GM12874 (cell line): ENCODE results near the gene CRIP1.

Experiments
- TF ChIP-seq, protein P1 (sequence below): IDR thresholded peaks from 2 replicates; pipeline ENCODE4 v1.5.1; 2011; ENCODE audit warnings: low read depth, mild to moderate bottlenecking, control low read depth, low read length, moderate library complexity; ENCODE audit not compliant: insufficient read depth

CRIP1 gene

DNA sequence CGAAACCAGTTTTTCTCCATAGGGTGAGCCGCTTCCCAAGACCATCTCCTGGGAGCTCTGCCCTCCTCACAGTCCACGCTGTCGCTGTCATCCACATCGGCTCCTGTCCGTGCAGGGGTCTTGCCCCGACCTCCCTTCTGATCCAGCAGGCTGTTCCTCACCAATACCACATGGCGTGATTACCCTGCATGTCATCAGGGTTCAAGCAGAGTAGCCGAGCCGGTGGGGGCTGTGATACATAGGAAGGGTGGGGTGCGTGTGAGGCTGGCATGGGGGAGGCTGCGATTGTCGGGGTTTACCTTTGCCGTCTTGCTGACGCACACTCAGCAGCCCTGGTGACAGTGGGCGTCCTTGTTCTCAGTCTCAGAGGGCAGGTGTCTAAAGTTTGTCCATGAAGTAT is 21.4 kb downstream of the CRIP1 start:
- TF ChIP-seq, protein P1, sequence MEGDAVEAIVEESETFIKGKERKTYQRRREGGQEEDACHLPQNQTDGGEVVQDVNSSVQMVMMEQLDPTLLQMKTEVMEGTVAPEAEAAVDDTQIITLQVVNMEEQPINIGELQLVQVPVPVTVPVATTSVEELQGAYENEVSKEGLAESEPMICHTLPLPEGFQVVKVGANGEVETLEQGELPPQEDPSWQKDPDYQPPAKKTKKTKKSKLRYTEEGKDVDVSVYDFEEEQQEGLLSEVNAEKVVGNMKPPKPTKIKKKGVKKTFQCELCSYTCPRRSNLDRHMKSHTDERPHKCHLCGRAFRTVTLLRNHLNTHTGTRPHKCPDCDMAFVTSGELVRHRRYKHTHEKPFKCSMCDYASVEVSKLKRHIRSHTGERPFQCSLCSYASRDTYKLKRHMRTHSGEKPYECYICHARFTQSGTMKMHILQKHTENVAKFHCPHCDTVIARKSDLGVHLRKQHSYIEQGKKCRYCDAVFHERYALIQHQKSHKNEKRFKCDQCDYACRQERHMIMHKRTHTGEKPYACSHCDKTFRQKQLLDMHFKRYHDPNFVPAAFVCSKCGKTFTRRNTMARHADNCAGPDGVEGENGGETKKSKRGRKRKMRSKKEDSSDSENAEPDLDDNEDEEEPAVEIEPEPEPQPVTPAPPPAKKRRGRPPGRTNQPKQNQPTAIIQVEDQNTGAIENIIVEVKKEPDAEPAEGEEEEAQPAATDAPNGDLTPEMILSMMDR = no peak

GRCh38 chr14:105508601-105509000 is 21.9 kb downstream of the CRIP1 start:
- TF ChIP-seq, protein P1 = no peak

DNA sequence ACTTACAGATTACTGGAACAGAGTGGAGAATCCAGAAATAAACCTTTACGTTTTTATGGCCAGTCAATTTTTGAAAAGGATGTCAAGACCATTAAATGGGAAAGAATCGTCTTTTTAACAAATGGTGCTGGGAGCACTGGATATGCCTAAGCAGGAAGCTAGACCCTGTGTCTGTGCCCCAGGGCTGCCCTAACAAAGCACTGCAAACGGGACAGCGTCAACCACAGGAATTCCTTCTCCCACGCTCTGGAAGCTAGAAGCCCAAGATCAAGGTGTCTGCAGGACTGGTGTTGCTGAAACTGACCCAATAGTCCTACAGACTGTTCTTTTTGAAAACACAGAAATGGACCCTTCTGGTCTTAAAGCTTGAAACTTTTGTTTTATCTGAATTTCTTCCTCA is 30.4 kb downstream of the CRIP1 start:
- TF ChIP-seq, protein P1 = no peak

DNA sequence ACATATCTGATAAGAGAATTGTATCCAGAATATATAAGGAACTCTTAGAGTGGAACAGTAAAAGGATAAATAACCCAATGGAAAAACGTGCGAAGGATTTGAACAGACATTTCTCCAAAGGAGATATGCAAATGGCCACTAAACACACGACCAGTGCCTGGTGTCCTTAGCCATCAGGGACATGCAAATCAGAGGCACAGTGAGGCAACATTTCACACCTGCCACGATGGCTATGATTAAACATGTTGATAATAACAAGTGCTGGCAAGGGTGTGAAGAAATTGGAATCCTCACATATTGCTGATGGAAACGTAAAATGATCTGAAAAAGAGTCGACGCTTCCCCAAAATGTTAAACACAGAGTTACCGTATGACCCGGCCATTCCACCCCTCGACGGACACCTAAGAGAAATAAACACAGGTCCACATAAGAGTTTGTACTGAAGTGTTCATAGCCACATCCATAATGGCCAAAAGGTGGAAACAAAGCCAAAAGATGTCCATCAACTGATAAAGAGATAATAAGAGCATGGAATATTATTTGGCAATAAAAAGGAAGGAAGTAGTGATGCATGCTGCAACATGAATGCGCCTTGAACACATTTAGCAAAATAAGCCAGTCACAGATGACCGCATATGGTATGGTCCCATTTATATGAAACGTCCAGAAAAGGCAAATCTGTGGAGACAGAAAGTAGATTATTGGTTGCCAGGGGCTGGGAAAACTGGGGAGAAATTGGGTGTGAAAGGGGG is 33.4 kb downstream of the CRIP1 start:
- TF ChIP-seq, protein P1 = no peak

DNA sequence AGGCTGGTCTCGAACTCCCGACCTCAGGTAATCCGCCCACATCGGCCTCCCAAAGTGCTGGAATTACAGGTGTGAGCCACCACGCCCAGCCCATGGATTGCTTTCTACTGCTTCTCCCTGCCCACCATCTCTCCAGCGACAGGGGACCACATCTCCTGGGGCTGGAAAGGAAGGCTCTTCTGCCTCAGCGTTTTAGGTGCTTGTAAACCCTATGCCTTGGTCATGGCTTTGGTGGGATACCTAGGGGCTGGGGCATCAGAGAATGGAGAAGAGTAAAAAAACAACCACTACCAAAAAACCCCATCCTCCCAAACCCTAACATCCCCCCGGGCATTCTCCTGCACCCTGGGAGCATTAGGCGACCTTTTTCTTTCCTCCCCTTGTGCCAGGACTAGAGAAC is 38.6 kb downstream of the CRIP1 start:
- TF ChIP-seq, protein P1 = no peak

DNA sequence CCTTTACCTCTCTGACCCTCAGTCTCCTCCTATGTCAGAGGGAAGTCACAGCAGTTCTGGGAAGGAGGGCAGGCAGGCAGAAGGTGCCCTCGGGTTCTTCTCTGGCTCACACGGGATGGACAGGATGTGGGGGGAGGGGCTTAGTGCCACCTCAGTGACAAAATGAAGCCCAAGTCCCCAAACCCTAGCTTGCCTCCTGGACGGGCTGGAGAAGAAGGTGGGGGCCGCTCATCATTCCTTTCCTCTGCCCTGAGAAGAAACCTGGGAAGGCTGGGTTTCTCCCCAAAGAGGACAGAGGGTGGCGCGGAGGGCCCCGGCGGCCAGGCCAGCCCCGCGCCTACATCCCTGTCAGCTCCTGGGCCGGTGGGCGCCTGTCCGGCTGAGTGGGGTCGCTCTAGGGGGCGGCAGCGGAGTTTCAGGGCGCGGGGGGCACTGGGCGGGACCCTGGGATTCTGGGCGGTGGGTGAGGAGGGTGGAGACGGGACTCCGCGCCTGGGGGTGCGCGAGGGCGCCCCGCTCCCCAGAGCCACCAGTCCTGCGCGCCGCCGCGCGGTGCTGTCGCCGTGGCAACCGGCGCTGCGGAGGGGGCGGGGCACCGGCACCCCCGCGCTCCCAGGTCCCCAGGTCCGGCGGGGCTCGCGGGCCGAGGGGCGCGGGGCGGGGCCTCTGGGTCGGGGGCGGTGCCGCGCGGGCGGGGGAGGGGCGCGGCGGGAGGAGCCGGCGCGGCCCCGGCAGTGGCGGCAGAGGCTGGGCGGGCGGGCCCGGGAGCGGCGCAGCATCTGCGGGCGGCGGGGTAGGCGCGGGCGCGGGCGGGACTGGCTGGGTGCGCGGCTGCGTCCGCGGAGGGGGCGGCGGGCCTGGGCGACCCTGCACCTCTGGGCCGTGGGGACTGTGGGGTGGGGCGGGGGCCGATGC is 39.4 kb downstream of the CRIP1 start, which contains the start of gene TMEM121:
Gene TMEM121, plus strand, starts transcription at position 723 of the 915 bp plus-strand sequence. CDS start 2,252 bp downstream, outside the sequence.
- TF ChIP-seq, protein P1 = no peak

- TF ChIP-seq, protein P1 = no peak
Measured at GRCh38 chr14:105526776-105527380, 40.2 kb downstream of the CRIP1 start.
